Type B pancreatic cell (in vitro differentiated cells): ENCODE measurements around the gene KRTAP1-5. TPM values are rescaled to one million over a fixed set of nuclear protein-coding genes. Genes with fewer than 3 reads are reported as not detected.

ENCODE experiments used
- DNase-seq: peaks from one replicate; pipeline ENCODE4 v3.0.0; 2021; ENCODE audit warnings: mixed read lengths; ENCODE audit not compliant: unreplicated experiment; ENCODE audit errors: extremely low spot score
- H3K27ac Mint-ChIP-seq: 2 replicates; pipeline ENCODE4 v1.8.0; 2021; ENCODE audit warnings: mild to moderate bottlenecking, mixed read lengths
- H3K27me3 Mint-ChIP-seq: 2 replicates; pipeline ENCODE4 v1.8.0; 2021; ENCODE audit warnings: mixed read lengths
- H3K36me3 Mint-ChIP-seq: 2 replicates; pipeline ENCODE4 v1.8.0; 2021; ENCODE audit warnings: mixed read lengths
- H3K4me1 Mint-ChIP-seq: one replicate; pipeline ENCODE4 v1.8.0; 2021; ENCODE audit warnings: mixed read lengths; ENCODE audit not compliant: unreplicated experiment
- H3K4me3 Mint-ChIP-seq: 2 replicates; pipeline ENCODE4 v1.8.0; 2021; ENCODE audit warnings: mild to moderate bottlenecking, mixed read lengths
- H3K9me3 Mint-ChIP-seq: 2 replicates; pipeline ENCODE4 v1.8.0; 2021; ENCODE audit warnings: mixed read lengths
- CTCF ChIP-seq: fragments of 200-600 bp; sonication (generic); conservative IDR thresholded peaks from 2 replicates; pipeline ENCODE4 v1.5.0; 2021; ENCODE audit warnings: antibody characterized with exemption, mild to moderate bottlenecking
- long read RNA-seq: library from polyadenylated mRNA; unstranded; transcript quantifications from one replicate; pipeline ENCODE4 v2.0.0, GENCODE V29; 2020
- total RNA-seq: library from RNA; stranded (reverse); gene quantifications from 2 replicates; pipeline ENCODE4 v1.2.1, GENCODE V29; 2021; ENCODE audit warnings: low replicate concordance

KRTAP1-5 gene
- total RNA-seq = not detected in 2 replicates
- long read RNA-seq = 0 reads

DNA sequence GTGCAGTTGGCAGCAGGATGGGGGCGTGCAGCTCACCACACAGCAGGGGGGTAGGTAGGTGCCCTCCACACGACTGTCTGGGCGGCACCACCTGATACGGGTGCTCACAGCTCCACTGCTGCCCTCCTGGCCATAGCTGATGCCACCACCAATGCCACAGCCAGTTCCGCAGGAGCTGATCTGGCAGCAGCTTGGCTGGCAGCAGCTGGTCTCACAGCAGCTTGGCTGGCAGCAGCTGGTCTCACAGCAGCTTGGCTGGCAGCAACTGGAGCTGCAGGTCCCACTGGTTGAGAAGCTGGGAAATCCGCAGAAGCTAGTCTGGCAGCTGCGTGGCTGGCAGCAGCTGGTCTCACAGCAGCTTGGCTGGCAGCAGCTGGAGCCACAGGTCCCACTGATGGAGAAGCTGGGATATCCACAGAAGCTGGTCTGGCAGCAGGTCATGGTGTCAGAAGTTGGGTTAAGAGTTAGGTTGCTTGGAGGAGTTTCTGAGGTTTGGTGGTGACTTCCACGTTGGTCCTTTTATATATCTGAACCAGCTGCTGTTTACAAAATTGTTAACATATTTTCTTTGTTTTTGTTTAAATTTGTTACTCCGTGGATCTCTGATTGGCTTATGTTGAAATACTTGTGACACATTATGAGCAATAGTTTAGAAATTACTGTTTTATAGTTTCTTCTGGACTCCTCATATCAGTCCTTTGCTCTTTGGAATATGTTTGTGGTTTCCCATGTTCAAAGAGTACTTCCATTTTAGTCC is at the start of gene KRTAP1-5:
Gene KRTAP1-5, minus strand, starts transcription at position 494 of the 757 bp plus-strand sequence. Its CDS starts 53 bp downstream, at position 441.
- H3K27ac Mint-ChIP-seq = no peak within 1 kb of the TSS
- H3K9me3 Mint-ChIP-seq = no peaks in the 10 kb centered on the region
- no peak within 1 kb of the TSS for H3K4me3 Mint-ChIP-seq
- no peak for TF ChIP-seq CTCF
- H3K36me3 Mint-ChIP-seq = peaks cover 3% of the 10 kb centered on the region
- H3K4me1 Mint-ChIP-seq = no peaks in the 10 kb centered on the region
- H3K27me3 Mint-ChIP-seq = no peaks in the 10 kb centered on the region
- DNase-seq = no peak

GRCh38 chr17:41076788-41077187 is 49.8 kb upstream of the KRTAP1-5 start:
- Mint-ChIP-seq H3K4me1 (no peaks in the 10 kb centered on the region), H3K9me3 (no peaks in the 10 kb centered on the region), H3K4me3 (no peak overlapping the region), H3K36me3 (peaks cover 4% of the 10 kb centered on the region), H3K27me3 (peaks cover 4% of the 10 kb centered on the region), H3K27ac (no peak overlapping the region)
- DNase-seq = no peak
- no peak for TF ChIP-seq CTCF

- no peak for DNase-seq
- peaks cover 4% of the 10 kb centered on the region for H3K27me3 Mint-ChIP-seq
- no peak for TF ChIP-seq CTCF
- no peaks in the 10 kb centered on the region for H3K4me1 Mint-ChIP-seq
- H3K27ac Mint-ChIP-seq = no peak overlapping the region
- no peak overlapping the region for H3K4me3 Mint-ChIP-seq
- no peaks in the 10 kb centered on the region for H3K9me3 Mint-ChIP-seq
- no peaks in the 10 kb centered on the region for H3K36me3 Mint-ChIP-seq
Measured at GRCh38 chr17:41073676-41074075, 46.7 kb upstream of the KRTAP1-5 start.

DNA sequence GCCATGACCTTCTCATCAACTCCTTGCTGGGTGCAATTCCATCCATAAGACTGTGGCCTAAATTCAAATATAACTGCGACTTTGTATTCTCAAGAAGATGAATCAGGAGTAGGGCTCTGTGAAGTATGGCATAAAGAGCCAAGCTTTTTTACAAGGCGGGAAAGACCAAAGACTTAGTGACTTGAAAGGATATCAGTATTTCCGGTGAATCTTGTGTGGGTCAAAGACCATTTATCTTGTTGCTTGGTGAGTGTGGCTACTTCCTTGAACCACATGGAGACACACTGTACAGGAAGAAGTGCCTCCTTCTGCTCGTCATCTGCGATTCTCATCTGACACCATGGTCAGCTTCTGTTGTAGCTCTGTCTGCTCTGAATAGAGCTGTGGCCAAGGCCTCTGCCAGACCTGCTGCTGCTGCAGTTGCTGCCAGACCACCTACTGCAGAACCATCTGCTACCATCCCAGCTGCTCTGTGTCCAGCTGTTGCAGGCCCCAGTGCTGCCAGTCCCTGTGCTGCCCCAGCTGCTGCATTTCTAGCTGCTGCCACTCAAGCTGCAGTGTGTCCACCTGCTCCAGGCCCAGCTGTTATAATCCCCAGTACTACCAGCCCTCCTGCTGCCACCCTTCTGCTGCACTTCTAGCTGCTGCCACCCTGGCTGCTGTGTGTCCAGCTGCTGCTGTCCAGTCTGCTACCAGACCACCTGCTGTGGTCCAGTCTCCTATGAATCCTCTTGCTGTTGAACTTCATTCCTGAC is 44.8 kb upstream of the KRTAP1-5 start:
- peaks cover 4% of the 10 kb centered on the region for H3K27me3 Mint-ChIP-seq
- DNase-seq = no peak
- peaks cover 9% of the 10 kb centered on the region for H3K4me1 Mint-ChIP-seq
- no peak overlapping the region for H3K27ac Mint-ChIP-seq
- no peak for TF ChIP-seq CTCF
- H3K4me3 Mint-ChIP-seq = no peak overlapping the region
- H3K9me3 Mint-ChIP-seq = no peaks in the 10 kb centered on the region
- H3K36me3 Mint-ChIP-seq = no peaks in the 10 kb centered on the region

DNA sequence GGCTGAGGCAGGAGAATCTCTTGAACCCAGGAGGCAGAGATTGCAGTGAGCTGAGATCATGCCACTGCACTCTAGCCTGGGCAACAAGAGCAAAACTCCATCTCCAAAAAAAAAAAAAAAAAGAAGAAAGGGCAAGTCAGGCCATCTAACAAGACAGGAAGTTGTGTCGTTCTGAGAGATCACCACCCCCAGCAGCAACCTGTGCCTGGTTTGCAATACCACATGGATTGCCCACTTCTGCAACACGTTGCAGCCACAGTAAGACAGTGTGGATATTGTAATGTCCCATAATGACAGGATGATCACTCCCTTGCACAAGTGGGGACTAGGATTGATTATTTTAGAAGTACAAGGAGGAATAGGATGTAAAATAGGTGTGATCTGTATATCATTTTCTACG is 42.0 kb upstream of the KRTAP1-5 start:
- H3K4me1 Mint-ChIP-seq = peaks cover 9% of the 10 kb centered on the region
- H3K9me3 Mint-ChIP-seq = no peaks in the 10 kb centered on the region
- no peaks in the 10 kb centered on the region for H3K36me3 Mint-ChIP-seq
- H3K27ac Mint-ChIP-seq = no peak overlapping the region
- H3K4me3 Mint-ChIP-seq = no peak overlapping the region
- H3K27me3 Mint-ChIP-seq = no peaks in the 10 kb centered on the region
- DNase-seq = no peak
- TF ChIP-seq CTCF = no peak
